Jurkat, Clone E6-1 (cell line): Measurements from ENCODE around the gene LTBP1.
"Not testable (repeated sequence)": the region's sequence is repeated elsewhere in the genome, so short reads cannot be mapped to it uniquely, and the experiment has no call there.

Experiments
- DNase-seq: peaks from one replicate; pipeline ENCODE4 v3.0.0-alpha.2; 2011; ENCODE audit warnings: low read depth, low spot score
- H3K4me3 ChIP-seq: 2 replicates; pipeline ENCODE4 v1.5.1; 2011; ENCODE audit warnings: mild to moderate bottlenecking, low read length, control low read depth, moderate library complexity

Gene LTBP1

DNA sequence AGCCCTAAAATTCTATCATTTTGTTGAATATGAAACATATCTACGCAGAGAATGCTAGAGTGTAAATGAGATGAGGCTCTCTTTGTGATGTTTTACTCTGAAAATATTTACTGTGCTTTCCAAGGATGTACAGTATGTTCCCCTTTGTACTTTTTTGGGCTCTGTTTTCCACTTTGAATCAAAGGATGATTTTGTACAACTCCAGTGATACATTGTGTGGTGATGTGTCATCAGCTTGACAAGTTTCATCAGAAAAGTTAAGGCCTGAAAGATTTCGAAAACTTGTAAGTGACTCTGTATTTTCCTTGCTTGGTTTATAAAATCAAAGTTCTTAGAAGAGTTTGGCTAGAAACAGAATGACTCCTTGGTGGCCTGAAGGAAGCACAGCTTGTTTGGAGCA, 206.3 kb downstream of the LTBP1 start:
- DNase-seq = no peak

DNA sequence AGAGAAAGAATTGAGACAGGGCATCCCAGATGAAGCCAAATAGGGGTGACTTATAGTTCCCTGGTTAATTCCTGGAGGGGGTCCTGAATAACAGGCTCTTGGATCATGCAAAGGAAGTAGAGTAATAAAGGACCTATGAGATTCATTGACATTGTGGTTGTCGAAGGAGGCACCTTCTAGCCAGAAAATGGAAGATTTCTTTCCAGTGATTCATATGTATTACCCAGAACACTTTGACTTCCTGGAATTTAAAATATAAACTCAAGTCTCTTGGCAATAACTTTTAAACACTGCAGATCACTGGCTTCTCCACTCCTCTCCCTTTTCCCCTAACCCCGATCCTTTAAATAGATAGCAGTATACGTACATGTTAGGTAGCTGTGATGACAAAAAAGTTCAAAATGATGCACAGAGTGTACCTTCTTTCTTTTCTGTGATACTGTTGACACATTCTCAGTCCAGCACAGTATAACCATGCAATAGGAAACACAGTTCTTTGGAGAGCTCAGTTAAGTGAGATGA, 211.8 kb downstream of the LTBP1 start:
- no peak overlapping the region for H3K4me3 ChIP-seq
- no peak for DNase-seq

More for the DNA sequence above, 206.3 kb downstream of the LTBP1 start:
- H3K4me3 ChIP-seq = no peak overlapping the region

DNA sequence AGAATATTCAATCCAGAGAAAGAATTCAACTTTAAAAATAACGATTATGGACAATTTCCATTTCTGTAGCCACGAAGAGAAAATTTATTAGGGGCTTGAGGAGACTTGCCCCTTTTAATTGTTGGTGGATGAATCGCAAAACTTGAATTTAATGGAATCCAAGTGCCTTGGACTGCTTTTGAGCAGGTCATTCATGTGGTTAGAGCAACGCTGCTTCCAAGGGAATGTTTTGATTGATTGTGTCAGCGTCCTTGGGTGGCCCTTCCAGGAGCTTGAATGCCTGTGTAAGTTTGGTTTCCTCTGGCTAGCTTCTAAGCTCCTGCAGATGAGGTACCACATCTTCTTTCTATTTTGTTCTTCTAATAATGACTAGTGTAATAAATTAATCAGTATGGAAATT, 213.4 kb downstream of the LTBP1 start:
- DNase-seq = no peak
- no peak overlapping the region for H3K4me3 ChIP-seq

DNA sequence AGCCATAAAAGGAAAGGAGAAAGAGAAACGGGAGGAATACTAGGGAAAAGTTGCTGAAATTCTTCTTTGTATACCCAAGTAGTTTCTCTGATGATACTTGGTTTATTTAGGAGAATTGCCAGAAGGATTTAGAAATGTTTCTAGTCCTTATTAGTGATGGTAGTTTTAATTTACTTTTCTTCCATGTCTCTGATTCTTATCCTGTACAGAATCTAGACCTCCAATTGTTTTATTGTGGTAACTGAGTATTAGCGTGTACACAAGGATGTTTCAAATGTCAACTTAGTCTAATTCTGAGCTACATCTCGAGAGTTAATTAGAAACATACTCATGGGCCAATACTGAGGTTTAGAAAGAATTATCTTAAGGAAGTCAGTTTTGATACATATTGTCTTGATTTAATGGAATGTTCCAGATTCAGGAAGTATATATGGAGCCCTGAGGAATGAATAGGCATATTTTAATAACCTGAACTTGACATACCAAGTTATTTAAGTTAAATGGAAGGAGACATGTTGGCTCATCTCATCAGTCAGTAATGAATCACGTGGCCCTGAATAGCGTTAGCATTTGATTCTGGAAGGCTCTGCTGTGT, 219.6 kb downstream of the LTBP1 start:
- no peak for DNase-seq
- H3K4me3 ChIP-seq = no peak overlapping the region

DNA sequence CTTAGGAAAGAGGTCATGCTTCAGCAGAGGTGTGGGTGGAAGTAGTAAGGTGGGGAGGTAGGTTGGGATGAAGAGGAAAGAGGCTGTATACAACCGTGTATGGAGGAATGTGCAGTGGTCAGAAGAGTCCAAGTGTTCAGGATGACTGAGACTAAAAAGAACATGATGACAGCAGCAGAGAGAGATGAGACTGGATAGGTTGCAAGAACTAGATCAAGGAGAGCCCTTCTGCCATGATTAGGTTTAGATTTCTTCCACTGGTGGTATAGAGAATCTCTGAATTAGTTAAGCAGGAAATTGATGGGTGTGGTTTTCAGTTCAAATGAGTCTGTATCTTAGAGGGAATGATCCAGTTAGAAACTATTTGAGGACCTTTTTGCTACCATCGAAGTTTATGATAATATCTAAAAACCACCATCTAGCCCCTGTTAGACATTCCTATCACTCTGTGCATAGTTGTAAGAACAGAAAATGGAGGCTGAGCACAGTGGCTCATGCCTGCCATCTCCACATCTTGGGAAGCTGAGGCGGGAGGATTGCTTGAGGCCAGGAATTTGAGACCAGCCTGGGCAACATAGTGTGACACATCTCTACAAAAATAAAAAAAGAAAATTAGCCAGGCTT, 221.0 kb downstream of the LTBP1 start:
- DNase-seq = no peak
- H3K4me3 ChIP-seq = no peak overlapping the region

DNA sequence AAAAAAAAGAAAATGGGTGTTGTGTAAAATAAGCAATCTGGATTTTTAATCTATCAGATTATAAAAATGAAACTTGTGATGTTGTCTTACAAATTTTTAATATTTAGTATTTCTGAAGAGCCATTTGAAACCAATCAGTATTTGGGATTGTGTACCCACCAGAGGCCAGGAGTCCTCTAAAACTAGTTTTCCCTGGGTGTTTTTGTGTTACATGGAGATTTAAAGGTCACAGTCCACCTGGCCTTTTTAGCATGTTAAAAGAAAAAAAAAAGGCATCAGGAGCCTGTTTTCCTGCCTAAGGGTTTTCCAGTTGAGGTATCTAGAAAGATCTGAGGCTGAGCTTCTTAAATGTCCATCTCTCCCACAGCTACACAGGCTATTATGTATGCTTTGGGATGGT, 221.7 kb downstream of the LTBP1 start:
- DNase-seq = no peak
- no peak overlapping the region for H3K4me3 ChIP-seq

DNA sequence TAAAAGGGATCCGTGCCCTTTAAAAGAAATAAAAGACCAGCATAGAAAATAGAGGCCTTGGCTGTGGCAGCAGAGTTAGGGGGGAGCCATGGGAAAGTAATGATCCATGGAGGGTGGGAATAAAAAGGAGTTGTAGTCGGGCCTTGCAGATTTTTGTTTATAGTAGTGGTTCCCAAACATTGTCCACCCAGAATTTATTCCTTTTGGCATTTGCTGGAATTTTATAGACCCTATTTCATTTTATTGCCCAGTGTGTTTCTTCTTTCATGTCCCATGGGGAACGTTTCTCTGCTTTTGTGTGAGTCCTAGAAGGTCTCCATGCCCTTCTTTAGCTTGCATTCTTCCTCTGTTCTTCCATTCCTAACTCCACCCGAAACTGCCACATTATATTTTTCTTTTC, 222.2 kb downstream of the LTBP1 start:
- no peak for DNase-seq

DNA sequence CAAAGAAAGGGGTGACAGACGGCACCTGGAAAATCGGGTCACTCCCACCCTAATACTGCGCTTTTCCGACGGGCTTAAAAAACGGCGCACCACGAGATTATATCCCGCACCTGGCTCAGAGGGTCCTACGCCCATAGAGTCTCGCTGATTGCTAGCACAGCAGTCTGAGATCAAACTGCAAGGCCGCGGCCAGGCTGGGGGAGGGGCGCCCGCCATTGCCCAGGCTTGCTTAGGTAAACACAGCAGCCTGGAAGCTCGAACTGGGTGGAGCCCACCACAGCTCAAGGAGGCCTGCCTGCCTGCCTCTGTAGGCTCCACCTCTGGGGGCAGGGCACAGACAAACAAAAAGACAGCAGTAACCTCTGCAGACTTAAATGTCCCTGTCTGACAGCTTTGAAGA, 223.5 kb downstream of the LTBP1 start:
- not testable (repeated sequence) for DNase-seq, H3K4me3 ChIP-seq

More for the DNA sequence above, 222.2 kb downstream of the LTBP1 start:
- H3K4me3 ChIP-seq = no peak overlapping the region

DNA sequence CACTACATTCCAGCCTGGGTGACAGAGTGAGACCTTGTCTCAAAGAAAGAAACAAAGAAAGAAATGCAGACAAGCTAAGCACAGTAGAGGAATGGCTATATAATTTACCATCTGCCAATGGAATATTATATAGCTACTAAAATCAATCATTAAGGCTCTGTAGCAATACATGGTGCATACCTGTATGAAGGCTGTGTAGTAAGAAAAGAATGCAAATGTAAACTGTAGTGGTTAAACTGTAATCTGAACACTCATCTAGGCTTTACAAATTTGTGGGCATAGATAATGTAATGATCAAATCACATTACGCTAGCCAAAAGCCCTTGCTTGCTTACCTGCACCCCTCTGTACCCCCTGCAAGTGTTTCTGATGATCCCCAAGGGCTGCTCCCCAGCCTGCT, 230.9 kb downstream of the LTBP1 start:
- H3K4me3 ChIP-seq = no peak overlapping the region
- DNase-seq = no peak

DNA sequence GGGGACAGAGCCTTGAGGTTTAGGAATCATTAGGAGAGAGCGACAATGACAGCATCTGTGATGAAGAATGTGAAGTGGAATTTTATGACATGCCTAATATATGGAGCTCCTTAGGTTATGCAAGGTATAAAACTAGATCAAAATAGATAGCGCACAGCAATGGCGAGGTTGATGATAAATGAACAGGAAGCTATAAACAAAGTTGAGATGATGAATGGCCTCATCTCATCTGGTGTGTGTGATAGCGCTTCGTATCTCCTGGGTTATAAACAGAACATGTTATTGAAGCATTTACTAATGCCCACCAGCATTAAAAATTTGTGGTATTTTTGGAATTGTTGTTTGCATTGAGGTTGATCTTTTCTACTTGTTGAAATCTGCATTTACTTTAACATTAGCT, 231.5 kb downstream of the LTBP1 start:
- no peak overlapping the region for H3K4me3 ChIP-seq
- DNase-seq = no peak

DNA sequence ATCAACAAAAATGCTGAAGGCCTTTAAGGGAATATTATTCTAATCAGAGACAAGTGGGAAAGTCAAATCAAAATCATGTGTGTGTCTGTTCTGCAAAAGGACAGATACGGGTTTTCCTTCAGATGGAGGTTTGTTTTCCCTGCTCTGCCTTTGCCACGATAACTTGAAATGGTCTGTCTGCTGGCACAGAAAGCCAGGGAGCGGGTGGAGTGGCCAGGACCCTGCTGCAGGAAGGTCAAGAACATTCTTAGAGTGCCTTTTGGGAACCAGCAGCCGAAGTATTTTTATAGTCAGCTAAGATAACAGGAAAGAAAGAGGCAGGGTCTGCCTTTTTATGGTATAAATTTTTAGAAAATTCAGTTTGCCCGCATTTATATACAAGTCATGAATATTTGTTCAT, 234.2 kb downstream of the LTBP1 start:
- no peak overlapping the region for H3K4me3 ChIP-seq
- no peak for DNase-seq

DNA sequence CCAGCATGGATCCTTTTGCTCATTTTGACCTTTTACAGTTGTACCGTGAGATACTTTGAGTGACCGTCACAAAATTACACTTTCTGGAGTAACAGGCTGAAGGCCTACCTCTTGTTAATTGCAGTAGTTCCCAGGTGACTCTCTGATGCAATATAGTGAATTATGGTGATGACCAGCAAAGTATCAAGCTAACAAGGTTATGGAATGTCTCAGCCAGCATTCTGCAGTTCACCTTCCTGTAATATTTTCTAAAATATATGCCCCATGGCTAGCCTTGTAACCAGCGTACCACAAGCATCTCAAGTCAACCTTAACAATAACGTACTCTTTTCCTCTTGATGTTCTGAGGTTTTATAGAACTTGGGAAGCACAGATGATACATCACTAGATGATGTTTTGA, 234.7 kb downstream of the LTBP1 start:
- no peak overlapping the region for H3K4me3 ChIP-seq
- no peak for DNase-seq

DNA sequence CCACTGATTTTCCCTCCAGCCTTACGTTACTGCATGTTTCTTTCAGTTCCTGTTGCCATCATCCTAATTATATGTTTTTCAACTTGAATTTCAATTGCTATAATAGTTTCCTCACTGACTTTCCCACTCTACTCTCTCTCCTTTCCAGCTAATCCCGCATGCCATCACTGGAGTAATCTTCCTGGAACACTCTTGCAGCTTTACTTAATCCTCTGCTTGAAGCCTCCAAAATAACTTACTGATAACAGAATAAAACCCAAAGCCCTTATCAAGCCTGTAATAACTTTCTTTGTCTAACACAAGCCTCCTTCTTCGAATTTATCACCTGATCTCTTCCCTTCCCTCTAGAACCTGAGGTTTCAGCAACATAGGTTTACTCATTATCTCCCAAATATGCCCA, 237.3 kb downstream of the LTBP1 start:
- no peak overlapping the region for H3K4me3 ChIP-seq
- DNase-seq = no peak

DNA sequence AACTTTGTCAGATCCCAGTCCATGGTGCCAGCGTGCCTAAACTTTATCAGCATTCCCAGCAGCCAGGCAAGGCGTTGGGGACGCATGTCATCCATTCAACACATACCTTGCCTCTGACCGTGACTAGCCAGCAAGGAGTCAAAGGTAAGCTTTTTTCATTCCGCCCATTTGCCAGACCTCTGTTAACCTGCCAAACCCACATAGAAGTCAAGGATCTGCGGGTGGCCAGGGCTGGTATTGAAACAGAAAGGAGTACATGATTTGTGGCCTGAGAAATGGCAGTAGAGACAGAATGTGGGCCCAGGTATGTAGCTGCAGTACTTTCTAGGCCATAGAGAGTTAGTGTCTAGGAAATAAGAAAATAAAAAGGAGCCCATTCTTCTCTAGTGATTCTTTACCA, 240.2 kb downstream of the LTBP1 start:
- H3K4me3 ChIP-seq = no peak overlapping the region
- DNase-seq = no peak

DNA sequence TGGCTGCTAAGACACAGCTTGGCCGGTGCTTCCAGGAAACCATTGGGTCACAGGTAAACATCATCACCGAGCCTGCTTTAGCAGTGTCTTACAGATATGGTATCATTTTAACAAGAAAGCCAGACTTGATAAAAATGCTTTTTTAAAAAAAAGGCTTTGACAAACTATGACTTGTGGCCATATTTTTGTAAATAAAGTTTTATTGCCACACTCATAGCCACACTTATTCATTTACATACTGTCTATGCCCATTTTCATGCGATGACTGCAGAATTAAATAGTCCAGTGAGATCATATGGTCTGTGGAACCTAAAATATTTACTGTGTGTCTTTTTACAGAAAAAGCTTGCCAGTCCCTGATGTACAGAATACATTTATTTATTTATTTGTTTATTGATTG, 242.0 kb downstream of the LTBP1 start:
- DNase-seq = no peak
- no peak overlapping the region for H3K4me3 ChIP-seq

DNA sequence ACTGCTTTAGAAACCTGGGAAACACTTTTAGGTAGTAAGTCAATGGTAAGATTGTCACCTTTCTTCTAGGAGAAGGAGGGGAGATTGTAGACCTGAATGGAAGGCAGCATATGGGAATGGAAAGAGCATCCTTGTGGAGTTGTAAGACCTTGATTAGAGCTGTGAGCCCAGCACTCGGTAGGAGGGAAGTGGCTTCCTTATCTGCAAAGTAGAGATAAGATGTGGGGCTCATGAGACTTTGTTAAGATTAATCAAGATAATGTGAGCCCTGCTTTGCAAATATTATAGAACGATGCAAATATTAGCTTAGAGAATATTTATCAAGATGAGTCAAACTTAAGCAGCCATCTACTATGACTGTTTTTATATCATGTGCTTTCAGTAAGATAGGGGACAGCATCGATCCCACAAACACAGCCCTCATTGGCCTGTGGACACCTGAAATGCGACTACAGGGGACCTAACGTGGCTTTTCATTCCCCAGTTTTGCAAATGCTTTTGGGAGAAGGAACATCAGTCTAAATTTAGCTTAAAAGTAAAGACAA, 243.7 kb downstream of the LTBP1 start:
- peak; percentile 15 for DNase-seq
- no peak overlapping the region for H3K4me3 ChIP-seq

DNA sequence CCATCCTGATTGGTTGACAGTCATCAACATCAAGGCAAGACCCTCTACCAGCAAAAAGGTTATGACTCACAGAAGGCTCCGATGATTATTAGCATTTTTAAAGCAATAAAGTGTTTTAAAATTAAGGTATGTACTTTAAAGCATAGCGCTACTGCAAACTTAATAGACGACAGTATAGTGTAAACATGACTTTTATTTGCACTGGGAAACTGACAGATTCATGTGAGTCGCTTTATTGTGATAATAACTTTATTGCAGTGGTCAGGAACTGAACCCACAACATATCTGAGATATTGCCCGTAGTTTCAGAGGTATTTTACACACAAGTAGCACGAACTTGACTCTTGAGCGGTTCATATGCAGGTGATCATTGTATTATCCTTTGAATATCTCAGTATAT, 249.1 kb downstream of the LTBP1 start:
- DNase-seq = no peak
- H3K4me3 ChIP-seq = no peak overlapping the region

DNA sequence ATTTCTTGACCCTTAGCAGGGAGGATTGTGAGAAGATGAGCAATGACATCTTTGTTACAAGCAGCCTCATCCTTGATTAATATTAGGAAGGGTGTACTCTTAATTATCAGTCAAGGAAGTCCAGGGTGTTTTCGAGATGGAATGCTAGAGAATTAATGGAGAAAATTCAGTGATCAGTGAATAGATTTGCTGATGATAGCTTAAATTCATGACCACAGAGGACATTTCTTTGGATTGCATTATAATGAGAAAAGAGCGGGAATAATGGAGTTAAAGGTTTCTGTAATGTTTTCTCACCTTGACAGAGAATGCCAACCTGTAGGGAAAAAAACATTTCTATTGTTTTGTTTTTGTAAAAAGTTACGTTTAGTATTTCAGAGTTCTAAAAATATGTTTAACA, 249.9 kb downstream of the LTBP1 start:
- H3K4me3 ChIP-seq = no peak overlapping the region

DNA sequence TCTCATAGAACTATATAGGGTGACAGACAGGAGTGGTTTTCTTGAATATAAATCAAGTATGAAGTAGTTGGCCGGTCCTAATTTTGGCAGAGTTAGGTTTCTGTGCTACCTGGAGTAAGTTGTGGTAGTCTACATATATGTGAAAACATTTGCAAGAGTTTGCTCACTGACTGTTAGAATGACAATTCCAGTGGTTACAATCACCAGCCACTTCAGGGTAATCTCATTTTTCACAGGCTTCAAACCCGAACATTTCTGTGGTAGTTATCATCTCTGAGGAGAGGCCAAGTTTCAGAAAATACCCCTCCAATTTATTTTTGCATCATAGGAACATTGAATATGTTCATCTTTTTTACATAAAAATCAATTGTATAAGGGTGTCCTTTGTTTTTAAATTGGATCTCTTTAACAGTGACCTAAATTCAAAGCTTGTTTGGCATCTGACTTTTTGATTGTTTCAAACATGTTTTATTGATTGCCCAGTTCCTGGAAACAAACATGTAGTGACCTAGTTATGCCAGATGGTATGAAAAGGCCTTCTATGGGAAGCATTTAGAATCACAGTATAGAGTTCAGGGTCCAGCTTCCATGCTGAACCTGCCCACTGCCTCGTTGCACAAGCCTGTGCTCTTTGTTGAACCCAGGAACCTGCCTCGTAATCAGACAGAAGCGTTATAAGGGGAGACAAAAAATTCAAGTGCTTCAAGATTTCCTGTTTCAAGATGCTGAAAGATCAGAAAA, 250.6 kb downstream of the LTBP1 start:
- no peak overlapping the region for H3K4me3 ChIP-seq
- DNase-seq = no peak

More for the DNA sequence above, 249.9 kb downstream of the LTBP1 start:
- no peak for DNase-seq
